Neutrophil (primary cell): Measurements from ENCODE around the gene CFAP251.

Source experiments
- H3K27ac ChIP-seq: fragments of 200-600 bp; sonication (generic); 2 replicates; pipeline ENCODE4 v1.5.1; 2016; ENCODE audit warnings: mild to moderate bottlenecking, moderate library complexity
- H3K27me3 ChIP-seq: fragments of 200-600 bp; sonication (generic); 2 replicates; pipeline ENCODE4 v1.6.0; 2016; ENCODE audit warnings: mild to moderate bottlenecking
- H3K36me3 ChIP-seq: fragments of 200-600 bp; sonication (generic); 2 replicates; pipeline ENCODE4 v1.5.1; 2017
- H3K4me1 ChIP-seq, 2 experiments: fragments of 200-600 bp in 1 of 2; sonication (generic) in 1 of 2; 1 replicate in 1 of 2; 2 replicates in 1 of 2; pipeline versions ENCODE4 v1.5.1 to v1.6.1; 2013 to 2016; ENCODE audit warnings: low read depth in 1 of 2, low read length in 1 of 2, mild to moderate bottlenecking in 1 of 2, moderate library complexity in 1 of 2; ENCODE audit not compliant: control insufficient read depth in 1 of 2, insufficient read depth in 1 of 2
- H3K4me3 ChIP-seq, 2 experiments: fragments of 200-600 bp in 1 of 2; sonication (generic) in 1 of 2; 1 replicate in 1 of 2; 2 replicates in 1 of 2; pipeline ENCODE4 v1.5.1; 2013 to 2016; ENCODE audit warnings: low read depth in 1 of 2, low read length in 1 of 2, mild to moderate bottlenecking in 1 of 2, moderate library complexity in 1 of 2
- H3K9me3 ChIP-seq: fragments of 200-600 bp; sonication (generic); 2 replicates; pipeline ENCODE4 v1.5.1; 2016
- TF ChIP-seq, protein P1 (sequence below): fragments of 200-600 bp; sonication (generic); IDR thresholded peaks from 2 replicates; pipeline ENCODE4 v1.5.1; 2016; ENCODE audit warnings: antibody characterized with exemption

Gene CFAP251

DNA sequence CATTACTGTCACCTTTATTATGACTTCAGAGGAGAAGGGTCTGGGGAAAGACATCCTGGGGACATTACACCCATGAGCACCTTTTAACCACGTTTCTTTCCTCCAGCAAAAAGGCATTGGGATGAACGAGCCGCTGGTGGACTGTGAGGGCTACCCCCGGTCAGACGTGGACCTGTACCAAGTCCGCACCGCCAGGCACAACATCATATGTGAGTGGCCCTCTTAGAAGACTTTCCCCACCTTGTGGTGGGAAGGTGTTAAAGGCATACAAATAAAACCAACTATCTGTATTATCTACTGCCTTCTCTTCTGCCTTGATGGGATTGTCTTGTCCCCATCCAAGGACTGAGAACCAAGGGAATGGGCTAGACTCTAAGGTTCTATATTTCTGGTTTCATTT is 23.8 kb upstream of the CFAP251 start:
- Histone ChIP-seq H3K27ac (no peak overlapping the region), H3K4me1 (peaks cover 8 to 11% of the 10 kb centered on the region in 2 experiments), H3K36me3 (peaks cover 71% of the 10 kb centered on the region), H3K4me3 (no peak overlapping the region), H3K27me3 (no peaks in the 10 kb centered on the region), H3K9me3 (no peaks in the 10 kb centered on the region)
- TF ChIP-seq, protein P1, sequence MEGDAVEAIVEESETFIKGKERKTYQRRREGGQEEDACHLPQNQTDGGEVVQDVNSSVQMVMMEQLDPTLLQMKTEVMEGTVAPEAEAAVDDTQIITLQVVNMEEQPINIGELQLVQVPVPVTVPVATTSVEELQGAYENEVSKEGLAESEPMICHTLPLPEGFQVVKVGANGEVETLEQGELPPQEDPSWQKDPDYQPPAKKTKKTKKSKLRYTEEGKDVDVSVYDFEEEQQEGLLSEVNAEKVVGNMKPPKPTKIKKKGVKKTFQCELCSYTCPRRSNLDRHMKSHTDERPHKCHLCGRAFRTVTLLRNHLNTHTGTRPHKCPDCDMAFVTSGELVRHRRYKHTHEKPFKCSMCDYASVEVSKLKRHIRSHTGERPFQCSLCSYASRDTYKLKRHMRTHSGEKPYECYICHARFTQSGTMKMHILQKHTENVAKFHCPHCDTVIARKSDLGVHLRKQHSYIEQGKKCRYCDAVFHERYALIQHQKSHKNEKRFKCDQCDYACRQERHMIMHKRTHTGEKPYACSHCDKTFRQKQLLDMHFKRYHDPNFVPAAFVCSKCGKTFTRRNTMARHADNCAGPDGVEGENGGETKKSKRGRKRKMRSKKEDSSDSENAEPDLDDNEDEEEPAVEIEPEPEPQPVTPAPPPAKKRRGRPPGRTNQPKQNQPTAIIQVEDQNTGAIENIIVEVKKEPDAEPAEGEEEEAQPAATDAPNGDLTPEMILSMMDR: no peak

DNA sequence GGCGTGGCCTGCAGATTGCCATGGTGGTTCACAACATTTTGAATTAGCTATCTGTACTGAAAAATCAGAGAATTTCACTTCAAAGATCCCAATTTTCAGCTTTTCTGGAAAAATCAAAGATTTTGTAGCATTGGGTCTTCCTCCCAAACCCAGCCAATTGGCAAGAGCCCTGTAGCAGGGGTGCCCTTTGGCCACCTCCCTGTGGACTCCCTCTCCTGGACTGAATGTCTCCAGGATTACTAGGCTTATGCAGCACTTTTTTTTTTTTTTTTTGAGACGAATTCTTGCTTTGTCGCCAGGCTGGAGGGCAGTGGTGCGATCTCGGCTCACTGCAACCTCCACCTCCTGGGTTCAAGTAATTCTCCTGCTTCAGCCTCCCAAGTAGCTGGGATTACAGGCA is 20.1 kb upstream of the CFAP251 start:
- no peaks in the 10 kb centered on the region for H3K4me1 ChIP-seq
- H3K4me3 ChIP-seq: no peak overlapping the region
- no peak overlapping the region for H3K27ac ChIP-seq
- peaks cover 93% of the 10 kb centered on the region for H3K36me3 ChIP-seq
- TF ChIP-seq, protein P1: no peak
- H3K9me3 ChIP-seq: no peaks in the 10 kb centered on the region
- no peaks in the 10 kb centered on the region for H3K27me3 ChIP-seq

DNA sequence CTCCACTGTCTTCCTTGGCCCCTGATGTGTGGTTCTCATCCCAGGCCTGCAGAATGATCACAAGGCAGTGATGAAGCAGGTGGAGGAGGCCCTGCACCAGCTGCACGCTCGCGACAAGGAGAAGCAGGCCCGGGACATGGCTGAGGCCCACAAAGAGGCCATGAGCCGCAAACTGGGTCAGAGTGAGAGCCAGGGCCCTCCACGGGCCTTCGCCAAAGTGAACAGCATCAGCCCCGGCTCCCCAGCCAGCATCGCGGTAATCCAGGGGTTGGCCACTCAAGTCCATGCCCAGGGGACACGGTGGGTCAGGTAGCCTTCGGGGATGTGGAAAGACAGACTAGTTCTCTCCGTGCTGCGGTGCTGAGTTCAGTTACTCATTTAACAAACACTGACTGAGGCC is 18.8 kb upstream of the CFAP251 start:
- Histone ChIP-seq H3K36me3 (peaks cover 96% of the 10 kb centered on the region), H3K27me3 (no peaks in the 10 kb centered on the region)

DNA sequence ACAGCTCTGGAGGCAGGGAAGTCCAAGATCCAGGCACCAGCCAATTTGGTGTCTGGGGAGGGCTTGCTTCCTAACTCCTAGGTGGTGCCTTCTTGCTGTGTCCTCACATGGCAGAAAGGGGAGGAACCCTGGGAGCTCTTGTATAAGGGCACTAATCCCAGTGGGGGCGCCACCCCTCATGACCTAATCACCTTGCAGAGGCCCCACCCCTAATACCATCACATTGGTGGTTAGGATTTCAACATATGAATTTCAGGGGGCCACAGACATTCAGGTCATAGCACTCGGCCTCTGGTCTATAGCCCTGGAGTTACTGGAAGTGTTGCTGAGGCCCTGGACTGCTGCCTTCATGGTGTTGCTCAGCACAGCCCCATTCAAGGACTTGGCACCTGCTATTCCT is 15.2 kb upstream of the CFAP251 start:
- no peak overlapping the region for H3K27ac ChIP-seq
- TF ChIP-seq, protein P1: no peak
- no peaks in the 10 kb centered on the region for H3K9me3 ChIP-seq
- H3K36me3 ChIP-seq: peaks cover 91% of the 10 kb centered on the region
- H3K27me3 ChIP-seq: no peaks in the 10 kb centered on the region
- no peaks in the 10 kb centered on the region for H3K4me1 ChIP-seq
- H3K4me3 ChIP-seq: no peak overlapping the region

More for the DNA sequence above, 18.8 kb upstream of the CFAP251 start:
- TF ChIP-seq, protein P1: no peak
- Histone ChIP-seq H3K27ac (no peak overlapping the region), H3K4me1 (no peaks in the 10 kb centered on the region), H3K9me3 (no peaks in the 10 kb centered on the region), H3K4me3 (no peak overlapping the region)

DNA sequence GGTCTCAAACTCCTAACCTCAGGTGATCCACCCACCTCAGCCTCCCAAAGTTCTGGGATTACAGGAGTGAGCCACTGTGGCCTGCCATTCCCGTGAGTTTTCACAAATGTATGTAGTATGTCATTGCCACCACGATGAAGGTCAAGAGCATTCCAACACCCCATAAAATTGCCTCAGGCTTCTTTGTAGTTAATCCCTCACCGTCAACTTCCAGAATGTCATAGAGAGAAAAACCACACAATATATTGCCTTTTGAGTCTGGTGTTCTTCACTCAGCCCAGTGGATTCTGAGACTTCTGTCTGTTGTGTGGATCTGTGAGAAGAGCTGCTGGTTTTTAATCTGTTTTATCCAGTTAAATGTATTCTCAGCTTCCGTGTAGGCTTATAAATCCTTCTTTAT is 12.6 kb upstream of the CFAP251 start:
- Histone ChIP-seq H3K27ac (no peak overlapping the region), H3K36me3 (peaks cover 90% of the 10 kb centered on the region)
- TF ChIP-seq, protein P1: no peak

DNA sequence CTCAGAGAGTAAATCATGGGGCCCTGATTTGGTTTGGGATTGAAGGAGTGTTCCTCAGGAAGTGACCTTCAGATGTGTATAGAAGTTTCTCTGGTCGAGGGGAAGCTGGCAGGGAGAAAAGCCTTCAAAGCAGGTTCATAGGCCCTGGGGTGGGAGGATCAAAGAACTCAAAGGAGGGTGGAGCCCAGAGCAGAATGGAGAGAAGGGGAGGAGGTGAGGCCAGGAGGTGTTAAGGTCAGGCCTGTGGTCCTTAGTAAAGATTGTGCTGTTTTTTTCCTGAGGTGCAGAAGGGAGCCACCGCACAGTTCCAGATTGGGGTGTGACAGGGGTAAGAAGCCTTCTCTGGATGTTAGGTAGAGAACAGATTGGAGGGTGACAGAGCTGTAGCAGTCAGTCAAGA is 9.7 kb upstream of the CFAP251 start:
- no peak overlapping the region for H3K27ac ChIP-seq
- TF ChIP-seq, protein P1: no peak
- H3K36me3 ChIP-seq: peaks cover 83% of the 10 kb centered on the region
- H3K4me1 ChIP-seq: no peaks in the 10 kb centered on the region
- no peak overlapping the region for H3K4me3 ChIP-seq
- no peaks in the 10 kb centered on the region for H3K27me3 ChIP-seq
- no peaks in the 10 kb centered on the region for H3K9me3 ChIP-seq

More for the DNA sequence above, 12.6 kb upstream of the CFAP251 start:
- no peak overlapping the region for H3K4me3 ChIP-seq
- H3K27me3 ChIP-seq: no peaks in the 10 kb centered on the region
- no peaks in the 10 kb centered on the region for H3K9me3 ChIP-seq
- H3K4me1 ChIP-seq: no peaks in the 10 kb centered on the region
